Esophagus squamous epithelium (tissue), 4 donors: ENCODE measurements around the gene CPSF7.

Source experiments
- POLR2A ChIP-seq, 4 donors: fragments of 450-650 bp; IDR thresholded peaks; one replicate each; pipeline ENCODE4 v1.6.1; 2017; ENCODE audit warnings: antibody characterized with exemption in 4 of 4, mild to moderate bottlenecking in 4 of 4, moderate library complexity in 3 of 4
- TF ChIP-seq, protein P1 (sequence below), 6 experiments: fragments of 450-650 bp in 4 of 6; fragments of 200-600 bp in 2 of 6; sonication (generic) in 2 of 6; IDR thresholded peaks; one replicate each; pipeline ENCODE4 v1.5.1; 2016 to 2019; ENCODE audit warnings: antibody characterized with exemption in 6 of 6, mild to moderate bottlenecking in 4 of 6, moderate library complexity in 4 of 6

DNA sequence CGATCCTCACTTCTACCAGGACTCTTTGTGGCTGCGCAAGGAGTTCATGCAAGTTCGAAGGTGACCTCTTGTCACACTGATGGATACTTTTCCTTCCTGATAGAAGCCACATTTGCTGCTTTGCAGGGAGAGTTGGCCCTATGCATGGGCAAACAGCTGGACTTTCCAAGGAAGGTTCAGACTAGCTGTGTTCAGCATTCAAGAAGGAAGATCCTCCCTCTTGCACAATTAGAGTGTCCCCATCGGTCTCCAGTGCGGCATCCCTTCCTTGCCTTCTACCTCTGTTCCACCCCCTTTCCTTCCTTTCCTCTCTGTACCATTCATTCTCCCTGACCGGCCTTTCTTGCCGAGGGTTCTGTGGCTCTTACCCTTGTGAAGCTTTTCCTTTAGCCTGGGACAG is 61.1 kb downstream of the CPSF7 start:
- TF ChIP-seq, protein P1, sequence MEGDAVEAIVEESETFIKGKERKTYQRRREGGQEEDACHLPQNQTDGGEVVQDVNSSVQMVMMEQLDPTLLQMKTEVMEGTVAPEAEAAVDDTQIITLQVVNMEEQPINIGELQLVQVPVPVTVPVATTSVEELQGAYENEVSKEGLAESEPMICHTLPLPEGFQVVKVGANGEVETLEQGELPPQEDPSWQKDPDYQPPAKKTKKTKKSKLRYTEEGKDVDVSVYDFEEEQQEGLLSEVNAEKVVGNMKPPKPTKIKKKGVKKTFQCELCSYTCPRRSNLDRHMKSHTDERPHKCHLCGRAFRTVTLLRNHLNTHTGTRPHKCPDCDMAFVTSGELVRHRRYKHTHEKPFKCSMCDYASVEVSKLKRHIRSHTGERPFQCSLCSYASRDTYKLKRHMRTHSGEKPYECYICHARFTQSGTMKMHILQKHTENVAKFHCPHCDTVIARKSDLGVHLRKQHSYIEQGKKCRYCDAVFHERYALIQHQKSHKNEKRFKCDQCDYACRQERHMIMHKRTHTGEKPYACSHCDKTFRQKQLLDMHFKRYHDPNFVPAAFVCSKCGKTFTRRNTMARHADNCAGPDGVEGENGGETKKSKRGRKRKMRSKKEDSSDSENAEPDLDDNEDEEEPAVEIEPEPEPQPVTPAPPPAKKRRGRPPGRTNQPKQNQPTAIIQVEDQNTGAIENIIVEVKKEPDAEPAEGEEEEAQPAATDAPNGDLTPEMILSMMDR (IDR thresholded peaks at IDR 0.05) = no peak
- no peak for TF ChIP-seq POLR2A (IDR thresholded peaks at IDR 0.05)
